GM19324 (cell line): ENCODE data around the gene RNLS.

Experiments used
- ATAC-seq: cut with Tn5 transposase; IDR thresholded peaks from one replicate; pipeline ENCODE4 v1.9.1; 2021; ENCODE audit warnings: mild to moderate bottlenecking, moderate library complexity; ENCODE audit not compliant: unreplicated experiment, low FRiP score

The RNLS gene

GRCh38 chr10:88273567-88273966, 309.6 kb downstream of the RNLS start:
- ATAC-seq: no peak

GRCh38 chr10:88271761-88272543, 311.2 kb downstream of the RNLS start:
- ATAC-seq: peak; percentile 17

GRCh38 chr10:88270871-88271713, 312.0 kb downstream of the RNLS start:
- peak; percentile 78 for ATAC-seq

GRCh38 chr10:88270061-88270808, 312.9 kb downstream of the RNLS start:
- no peak for ATAC-seq

- ATAC-seq: no peak
These were observed 320.4 kb downstream of the RNLS start for GRCh38 chr10:88262591-88263234.

GRCh38 chr10:88261152-88261551, 322.0 kb downstream of the RNLS start:
- no peak for ATAC-seq

- no peak for ATAC-seq
These were observed 322.6 kb downstream of the RNLS start for GRCh38 chr10:88260329-88261051.

GRCh38 chr10:88259381-88259780, 323.7 kb downstream of the RNLS start:
- no peak for ATAC-seq

GRCh38 chr10:88256886-88257285, 326.2 kb downstream of the RNLS start:
- no peak for ATAC-seq

- no peak for ATAC-seq
These were observed 327.0 kb downstream of the RNLS start for GRCh38 chr10:88256013-88256680.

- ATAC-seq: no peak
These were observed 329.0 kb downstream of the RNLS start for GRCh38 chr10:88254091-88254490.

GRCh38 chr10:88253622-88254021, 329.5 kb downstream of the RNLS start:
- no peak for ATAC-seq

GRCh38 chr10:88253128-88253527, 330.0 kb downstream of the RNLS start:
- no peak for ATAC-seq

GRCh38 chr10:88249450-88249849, 333.7 kb downstream of the RNLS start:
- no peak for ATAC-seq

GRCh38 chr10:88246675-88247074, 336.4 kb downstream of the RNLS start:
- no peak for ATAC-seq

GRCh38 chr10:88245974-88246511, 337.1 kb downstream of the RNLS start:
- ATAC-seq: no peak

GRCh38 chr10:88244781-88245625, 338.1 kb downstream of the RNLS start:
- ATAC-seq: no peak
